ENCODE data around the gene KCNH1. TPM values are rescaled to one million over a fixed set of nuclear protein-coding genes. Genes with fewer than 3 reads are reported as not detected.

The KCNH1 gene
- total and polyA plus RNA-seq, 9 of the 15 experiments (the other 6 are each of a cell fraction or from before 2014, with no cell fraction given), result not detected

GRCh38 chr1:211066781-211067384 lies 67.1 kb downstream of the KCNH1 start:
- Histone ChIP-seq H3K36me3 (ENCODE audit: control insufficient read depth, insufficient read depth, low read length) (no peaks in the 10 kb centered on the region), H3K9me1 (ENCODE audit: control insufficient read depth, insufficient read depth, low read length) (no peaks in the 10 kb centered on the region), H3K27ac (ENCODE audit: extremely low read depth, low read depth, low read length) (no peak overlapping the region), H4K20me1 (replicated peaks; ENCODE audit: control insufficient read depth, insufficient read depth, low read length) (no peaks in the 10 kb centered on the region; the same call in 1 of the 2 replicates), H2AFZ (ENCODE audit: low read depth, low read length) (no peak overlapping the region), H3K9me3 (replicated peaks; ENCODE audit: control insufficient read depth, insufficient read depth, low read depth, low read length) (no peaks in the 10 kb centered on the region), H3K79me2 (ENCODE audit: control insufficient read depth, insufficient read depth, low read length) (no peaks in the 10 kb centered on the region), H3K27me3 (ENCODE audit: control insufficient read depth in 2 of 2, insufficient read depth in 2 of 2, low read length in 2 of 2) (peaks cover 0 to 7% of the 10 kb centered on the region in 2 experiments; a peak in 2 of 5 replicates), H3K9ac (ENCODE audit: insufficient read depth in 1 of 2, low read depth in 2 of 2, low read length in 2 of 2) (no peak overlapping the region), H3K4me3 (no peak overlapping the region), H3K4me1 (replicated peaks in 1 of 2; ENCODE audit: control insufficient read depth in 2 of 2, insufficient read depth in 2 of 2, low read length in 2 of 2) (no peaks in the 10 kb centered on the region), H3K4me2 (ENCODE audit: insufficient read depth, low read length) (no peak overlapping the region)
- intact Hi-C loops (cut with micrococcal nuclease), result no loop called here
- WGBS (ENCODE audit: insufficient coverage, low coverage, missing lambda C conversion rate), result 2% methylated on average over 7 of the region's 7 CpGs
- no peak for ATAC-seq
- CTCF ChIA-PET (ENCODE audit: low intra/inter-chr PET ratio), result no interaction called here
- no peak for FAIRE-seq
- no TSS peak for BruUV-seq (replicated peaks)
- DNase-seq (ENCODE audit: extremely low read depth in 1 of 4, low spot score in 3 of 4), result peak in 1 of 4 experiments; percentile 5
- POLR2A ChIA-PET, result interaction anchor here (0.6 to 1.5 kb wide), 6 partner anchors 9 to 648 kb away, joined by 3 to 4 read pairs (median 3); no protein-coding TSS in a partner anchor
- in situ Hi-C loops (cut with MboI), result no loop called here
- TF ChIP-seq NFIC (IDR thresholded peaks at IDR 0.05) (no peak), GMEB1 (CRISPR knock-in tag; IDR thresholded peaks at IDR 0.05) (no peak), ZNF316 (IDR thresholded peaks at IDR 0.05) (no peak), ID3 (CRISPR knock-in tag; IDR thresholded peaks at IDR 0.05) (no peak), ID3 (tag; IDR thresholded peaks at IDR 0.05) (no peak), CBX8 (IDR thresholded peaks at IDR 0.05; ENCODE audit: borderline replicate concordance, extremely low read depth, low read depth, low read length, poor library complexity, severe bottlenecking) (no peak), CBFB (CRISPR knock-in tag; IDR thresholded peaks at IDR 0.05) (no peak), MYC (IDR thresholded peaks at IDR 0.05; ENCODE audit: low read depth, low read length) (no peak), MYC (CRISPR knock-in tag; IDR thresholded peaks at IDR 0.05; ENCODE audit: borderline replicate concordance, low read depth) (no peak), PYGO2 (tag; IDR thresholded peaks at IDR 0.05) (no peak), XRCC3 (IDR thresholded peaks at IDR 0.05) (no peak), ZNF121 (CRISPR knock-in tag; conservative IDR thresholded peaks at IDR 0.05) (no peak), ELF2 (CRISPR knock-in tag; IDR thresholded peaks at IDR 0.05) (no peak), ZBTB7A (IDR thresholded peaks at IDR 0.05; ENCODE audit: borderline replicate concordance, control insufficient read depth, low read depth, low read length) (no peak), CBX3 (IDR thresholded peaks at IDR 0.05; ENCODE audit: borderline replicate concordance in 1 of 2, low read length in 2 of 2) (no peak), NR0B1 (IDR thresholded peaks at IDR 0.05; ENCODE audit: partially characterized antibody) (no peak), KDM5B (IDR thresholded peaks at IDR 0.05; ENCODE audit: insufficient replicate concordance, low read depth, low read length) (no peak), SAP30 (IDR thresholded peaks at IDR 0.05; ENCODE audit: borderline replicate concordance, insufficient read depth, low read depth, low read length, poor library complexity, severe bottlenecking) (no peak)
